Astrocyte (in vitro differentiated cells and primary cell): ENCODE results near the gene TFEC.

Experiments used
- CTCF ChIP-seq: IDR thresholded peaks from 2 replicates; pipeline ENCODE4 v1.5.1; 2011; ENCODE audit warnings: low read depth, mild to moderate bottlenecking, inconsistent platforms, low read length, moderate library complexity; ENCODE audit not compliant: insufficient read depth
- EZH2 ChIP-seq: IDR thresholded peaks from 2 replicates; pipeline ENCODE4 v1.6.1; 2012; ENCODE audit warnings: mild to moderate bottlenecking, low read length, inconsistent platforms; ENCODE audit not compliant: insufficient read depth

DNA sequence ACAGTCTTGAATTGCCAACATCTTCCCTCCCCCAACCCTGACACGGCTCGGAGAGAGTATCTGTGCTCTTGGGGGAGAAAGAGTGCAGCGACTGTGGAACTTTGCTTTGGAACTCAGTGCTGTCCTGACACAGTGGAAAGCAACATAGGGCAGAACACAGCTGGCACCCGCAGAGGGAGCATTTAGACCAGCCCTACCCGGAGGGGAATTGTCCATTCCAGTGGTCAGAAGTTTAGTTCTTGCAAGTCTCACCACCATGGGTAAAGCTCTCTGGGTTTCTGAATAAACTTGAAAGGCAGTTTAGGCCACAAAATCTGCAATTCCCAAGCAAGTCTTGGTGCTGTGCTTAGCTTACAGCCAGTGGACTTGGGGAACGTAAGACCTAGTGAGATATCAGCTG is 34.9 kb downstream of the TFEC start:
- TF ChIP-seq CTCF (no peak), EZH2 (no peak)
